ENCODE data around the gene TXNRD2.

TXNRD2 gene

DNA sequence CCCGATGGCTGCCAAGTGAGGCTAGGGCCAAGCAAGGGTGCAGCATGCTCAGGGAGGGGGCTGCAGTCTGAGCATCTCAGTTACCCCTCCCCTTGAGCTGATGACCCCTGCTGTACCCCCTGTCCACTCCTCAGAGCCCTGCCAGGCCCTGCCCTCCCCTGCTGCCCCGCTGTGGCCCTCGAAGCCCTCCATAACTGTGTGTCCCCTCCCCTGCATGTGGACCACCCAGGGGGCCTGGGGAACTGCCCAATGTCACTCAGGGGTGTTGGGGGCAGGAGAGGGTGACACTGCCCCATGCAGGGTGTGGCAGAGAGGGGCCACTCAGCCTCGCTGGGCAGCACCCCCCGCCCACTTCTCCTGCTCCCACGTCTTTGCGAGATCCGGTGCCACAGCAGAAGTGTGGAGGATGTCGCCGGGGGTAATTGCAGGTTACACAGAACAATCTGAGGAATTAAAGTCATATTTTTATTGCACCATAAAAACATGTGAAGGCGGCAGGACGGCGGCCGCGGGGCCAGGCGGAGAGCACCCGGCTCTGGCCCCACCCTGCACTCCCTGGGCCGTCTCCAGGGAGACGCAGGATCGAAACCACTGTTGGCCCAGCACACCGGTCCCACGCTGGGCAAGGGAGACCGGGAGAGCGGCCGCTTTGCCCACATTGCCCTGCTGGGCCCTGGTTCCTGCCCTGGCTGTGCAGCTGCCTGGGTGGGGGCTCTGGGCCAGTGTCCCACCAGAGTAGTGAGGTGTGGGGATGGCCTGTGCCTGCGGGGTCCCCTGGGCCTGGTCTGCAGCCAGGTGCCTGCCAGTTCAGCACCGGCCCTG lies 68.3 kb downstream of the TXNRD2 start:
- no peak for DNase-seq

DNA sequence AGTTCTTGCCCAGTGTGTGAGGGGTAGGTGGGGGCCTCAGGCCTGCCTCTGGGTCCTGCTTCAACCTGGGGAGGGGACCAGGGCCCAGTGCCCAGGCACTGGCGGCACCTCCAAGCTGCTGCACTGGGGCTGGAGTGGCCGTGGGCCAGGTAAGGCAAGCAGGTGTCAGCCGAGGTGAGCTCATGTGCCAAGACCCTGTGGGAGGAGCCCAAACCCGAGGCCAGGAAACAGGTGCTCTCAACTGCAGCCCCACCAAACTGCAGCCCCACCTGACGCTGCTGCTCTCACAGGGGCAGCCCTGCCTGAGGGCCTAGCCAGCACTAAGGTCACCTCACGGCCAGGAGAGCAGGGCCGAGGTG lies 68.9 kb downstream of the TXNRD2 start:
- DNase-seq: no peak

DNA sequence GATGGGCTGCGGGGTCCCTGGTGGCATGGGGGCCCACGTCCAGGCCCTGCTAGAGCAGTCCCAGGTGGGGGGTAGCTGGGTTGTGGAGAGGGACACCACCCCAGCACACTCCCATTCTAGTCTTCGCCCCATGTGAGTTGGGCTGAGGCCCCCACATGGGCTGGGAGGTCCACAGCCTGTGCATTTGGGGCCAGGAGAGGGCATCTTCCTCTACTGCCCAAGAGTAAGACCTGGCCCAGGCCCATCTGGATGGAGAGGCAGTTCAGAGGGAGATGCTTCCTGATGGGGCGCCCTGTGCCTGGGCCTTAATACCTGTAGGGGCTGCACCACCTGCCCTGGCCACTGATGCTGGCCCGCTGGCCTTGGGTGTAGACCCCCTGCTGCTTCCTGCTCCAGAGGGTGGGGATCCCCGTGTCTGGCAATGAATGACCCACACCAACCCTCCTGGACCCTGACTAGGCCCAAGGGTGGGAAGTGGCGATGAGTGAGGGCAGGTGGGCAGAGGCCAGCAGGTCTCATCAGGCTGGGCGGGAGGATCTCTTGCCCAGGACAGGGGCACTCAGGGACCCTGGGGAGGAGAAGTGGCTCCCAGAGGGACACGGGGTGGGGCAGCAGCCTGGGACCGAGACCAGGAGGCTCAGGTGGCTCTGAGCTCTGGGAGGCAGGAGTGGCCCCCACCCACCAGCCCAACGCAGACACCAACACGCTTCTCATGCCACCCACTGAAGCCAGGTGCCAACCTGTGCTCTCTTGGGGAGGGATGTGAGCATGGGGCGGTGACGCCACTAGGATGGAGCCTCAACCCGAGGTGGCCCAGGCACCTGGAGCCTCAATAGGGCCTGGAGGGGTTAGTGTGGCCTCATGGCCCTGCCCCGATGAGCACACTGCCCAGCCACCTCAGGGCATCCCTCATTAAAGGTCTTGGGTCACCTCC lies 69.5 kb downstream of the TXNRD2 start:
- DNase-seq: no peak

DNA sequence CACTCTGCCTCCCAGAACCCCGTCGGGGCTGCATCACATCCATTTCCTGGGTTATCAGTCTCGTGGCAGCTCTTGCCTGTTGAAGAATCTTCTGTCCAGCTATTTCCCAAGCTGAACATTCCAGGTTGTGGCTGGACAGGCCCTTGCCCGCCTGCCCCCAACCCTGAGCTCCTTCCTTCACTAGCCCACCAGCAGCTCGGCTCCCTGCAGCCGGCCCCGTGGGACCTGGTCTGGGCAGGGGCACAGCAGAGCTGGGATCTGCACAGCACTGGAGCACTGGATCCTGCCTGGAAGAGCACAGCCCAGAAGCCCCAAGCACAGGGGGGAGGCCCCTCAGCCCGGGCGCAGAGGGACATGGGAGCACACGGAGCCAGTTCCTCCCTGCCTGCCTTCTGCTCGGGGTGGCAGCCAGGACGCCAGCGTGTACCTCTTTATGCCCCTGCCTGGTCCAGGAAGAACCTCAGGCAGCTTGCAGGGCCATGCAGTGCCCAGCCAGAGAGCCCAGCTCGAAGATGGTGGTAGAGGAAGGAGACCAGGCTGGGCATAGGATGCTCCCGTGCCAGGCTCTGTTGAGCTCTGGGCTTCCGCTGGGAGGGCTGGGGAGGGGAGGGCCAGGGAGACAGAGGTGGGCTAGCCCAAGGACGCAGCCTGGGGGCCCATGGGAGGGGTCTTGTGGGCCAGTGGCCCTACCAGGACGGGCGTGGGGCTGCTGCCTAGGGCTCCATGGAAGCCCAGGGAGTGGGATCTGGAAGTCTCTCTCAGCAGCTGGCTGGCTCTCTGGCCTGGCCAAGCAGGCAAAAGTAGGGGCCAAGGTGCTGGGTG lies 70.4 kb downstream of the TXNRD2 start:
- DNase-seq: no peak

DNA sequence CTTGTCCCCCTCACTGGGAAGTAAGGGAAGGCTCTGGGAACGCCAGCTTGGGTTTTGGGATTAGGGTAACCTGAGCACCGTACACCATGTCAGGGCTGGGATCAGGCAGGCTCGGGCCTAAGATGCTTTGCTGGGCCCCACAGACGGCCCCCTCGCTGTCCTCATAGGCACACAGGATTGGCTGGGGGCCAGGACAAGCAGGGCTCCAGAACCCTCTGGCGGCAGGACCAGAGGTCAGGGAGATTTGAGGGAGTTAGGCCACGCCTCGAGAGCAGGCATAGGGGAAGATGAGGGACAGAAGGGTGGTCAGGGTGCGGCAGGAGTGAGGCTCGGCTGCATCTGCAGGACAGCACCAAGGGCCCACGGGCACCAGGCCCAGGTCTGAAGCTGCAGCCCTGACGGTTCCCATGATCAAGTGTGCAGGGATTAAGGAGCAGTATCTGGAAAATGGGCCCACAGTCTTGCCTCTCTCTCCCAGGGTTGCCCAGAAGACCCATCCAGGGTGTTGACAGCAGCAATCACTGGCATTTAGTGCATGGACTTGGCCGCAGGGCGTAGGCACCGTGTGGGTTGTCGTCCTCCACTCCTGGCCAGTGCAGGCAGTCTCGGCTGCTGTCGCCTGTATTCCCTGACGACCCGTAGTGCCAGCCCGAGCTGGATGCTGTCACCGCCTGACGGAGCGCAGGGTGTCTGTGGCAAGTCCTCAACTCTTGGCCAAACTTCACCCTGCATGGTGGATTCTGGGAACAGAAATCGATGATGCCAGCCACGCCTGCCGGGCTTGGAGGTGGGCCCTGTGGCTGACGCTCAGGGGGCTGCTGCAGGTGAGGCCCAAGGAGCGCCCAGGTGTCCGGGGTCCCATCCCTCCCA lies 71.2 kb downstream of the TXNRD2 start:
- DNase-seq: no peak

DNA sequence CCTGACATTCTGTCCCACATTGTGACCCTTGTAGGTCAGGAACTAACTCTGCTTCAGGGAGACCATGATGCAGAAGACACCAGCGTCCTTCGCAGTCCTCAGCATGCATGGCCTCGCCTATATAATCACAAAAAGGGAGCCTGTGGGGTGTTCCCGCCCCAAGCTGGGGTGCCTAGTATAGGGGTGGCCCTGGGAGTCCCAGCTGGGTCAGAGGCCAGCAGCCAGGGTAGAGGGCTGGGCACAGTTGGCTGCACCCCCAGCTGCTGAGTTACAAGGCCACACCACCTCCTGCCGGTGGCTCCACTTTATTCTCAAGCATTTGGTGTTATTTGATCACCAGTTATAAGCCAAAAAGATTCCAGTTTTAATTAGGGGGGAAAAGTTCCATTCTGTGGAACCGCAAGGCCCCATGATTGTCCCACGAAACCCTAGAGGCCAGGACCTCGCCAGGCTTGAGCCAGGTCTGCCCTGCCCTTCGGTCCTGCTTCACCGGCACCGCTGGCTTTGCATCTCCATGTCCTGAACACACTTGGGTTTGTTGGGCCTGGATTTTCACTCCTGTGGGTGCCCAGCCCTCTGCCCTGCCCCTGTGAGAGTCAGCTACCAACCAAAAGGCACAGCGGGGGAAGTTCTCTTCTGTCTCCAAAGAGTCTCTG lies 72.0 kb downstream of the TXNRD2 start:
- no peak for DNase-seq

DNA sequence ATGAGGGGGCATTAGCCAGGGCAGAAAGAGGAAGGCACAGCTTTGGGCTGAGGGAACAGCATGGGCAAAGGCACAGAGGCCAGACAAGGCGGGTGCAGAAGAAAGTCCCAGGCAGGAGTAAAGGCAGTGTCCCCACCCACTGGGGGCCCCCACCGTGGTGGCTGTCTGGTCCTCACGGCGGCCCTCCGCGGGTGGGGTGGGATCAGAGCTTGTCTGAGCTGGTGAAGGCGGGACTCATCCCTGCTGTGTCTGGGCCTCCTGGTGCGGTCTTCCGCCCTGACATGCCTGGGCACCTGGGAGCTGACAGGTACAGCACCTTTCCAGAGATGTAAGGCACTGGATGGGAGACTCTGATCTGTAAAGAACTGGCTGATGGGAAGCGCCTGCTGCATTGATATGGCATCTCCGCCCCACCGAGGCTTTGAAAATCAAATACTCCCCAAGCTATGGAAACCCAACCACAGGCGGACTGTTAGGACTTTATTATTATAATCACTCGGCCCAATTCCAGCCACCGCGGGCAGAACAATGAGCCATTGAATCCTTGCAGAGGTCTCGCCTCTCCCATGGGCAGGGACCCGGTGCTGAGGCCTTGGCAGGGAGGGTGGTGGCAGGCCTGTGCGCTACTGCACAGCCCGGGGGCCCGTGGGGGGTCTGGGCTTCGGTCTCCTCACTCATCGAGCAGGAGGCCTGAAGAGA lies 72.7 kb downstream of the TXNRD2 start:
- no peak for DNase-seq

DNA sequence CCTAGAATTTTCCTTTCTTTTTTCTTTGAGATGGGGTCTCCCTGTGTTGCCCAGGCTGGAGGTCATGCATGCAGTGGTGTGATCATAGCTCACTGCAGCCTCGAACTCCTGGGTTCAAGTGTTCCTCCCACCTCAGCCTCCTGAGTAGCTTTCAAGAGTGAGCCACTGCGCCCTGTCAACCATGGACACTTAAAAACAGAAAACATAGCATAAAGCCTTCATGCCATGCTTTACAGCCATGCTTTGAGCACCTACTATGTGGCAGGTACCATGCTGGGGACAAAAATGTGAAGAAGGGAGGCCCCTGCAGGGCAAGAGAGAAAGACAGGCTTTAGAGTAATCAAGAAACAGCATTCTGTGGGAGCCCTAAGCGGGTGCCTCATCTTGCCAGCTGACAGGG lies 73.3 kb downstream of the TXNRD2 start:
- DNase-seq: no peak

DNA sequence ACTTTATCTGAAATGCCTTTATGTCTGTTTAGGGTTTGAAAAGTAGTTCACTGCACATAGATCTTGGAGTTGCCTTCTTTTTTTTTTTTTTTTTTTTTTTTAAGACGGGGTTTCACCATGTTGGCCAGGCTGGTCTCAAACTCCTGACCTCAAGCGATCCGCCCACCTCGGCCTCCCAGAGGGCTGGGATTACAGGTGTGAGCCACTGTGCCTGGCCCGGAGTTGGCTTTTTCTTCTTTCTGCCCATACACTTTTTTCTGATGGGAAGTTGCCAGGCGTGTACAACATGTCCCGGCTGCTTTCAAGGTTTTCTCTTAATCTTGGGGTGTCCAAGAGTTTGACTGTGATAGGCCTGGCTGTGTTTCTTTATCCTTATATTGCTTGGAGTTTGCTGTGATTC lies 74.0 kb downstream of the TXNRD2 start:
- DNase-seq: no peak

DNA sequence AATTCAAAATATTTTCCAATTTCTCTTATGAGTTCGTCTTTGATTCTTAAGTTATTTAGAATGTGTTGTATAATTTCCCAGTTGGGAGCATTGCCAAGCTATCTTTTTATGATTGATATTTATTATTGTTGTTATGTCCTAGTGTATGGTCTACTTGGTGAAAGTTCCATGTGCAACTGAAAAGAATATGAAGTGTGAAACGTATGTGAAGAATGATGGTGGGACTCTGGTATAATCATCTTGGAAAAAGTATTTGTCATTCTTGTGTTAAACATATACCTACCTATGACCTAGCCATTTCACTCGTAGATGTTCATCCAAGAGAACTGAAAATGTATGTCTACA lies 75.0 kb downstream of the TXNRD2 start:
- no peak for DNase-seq

DNA sequence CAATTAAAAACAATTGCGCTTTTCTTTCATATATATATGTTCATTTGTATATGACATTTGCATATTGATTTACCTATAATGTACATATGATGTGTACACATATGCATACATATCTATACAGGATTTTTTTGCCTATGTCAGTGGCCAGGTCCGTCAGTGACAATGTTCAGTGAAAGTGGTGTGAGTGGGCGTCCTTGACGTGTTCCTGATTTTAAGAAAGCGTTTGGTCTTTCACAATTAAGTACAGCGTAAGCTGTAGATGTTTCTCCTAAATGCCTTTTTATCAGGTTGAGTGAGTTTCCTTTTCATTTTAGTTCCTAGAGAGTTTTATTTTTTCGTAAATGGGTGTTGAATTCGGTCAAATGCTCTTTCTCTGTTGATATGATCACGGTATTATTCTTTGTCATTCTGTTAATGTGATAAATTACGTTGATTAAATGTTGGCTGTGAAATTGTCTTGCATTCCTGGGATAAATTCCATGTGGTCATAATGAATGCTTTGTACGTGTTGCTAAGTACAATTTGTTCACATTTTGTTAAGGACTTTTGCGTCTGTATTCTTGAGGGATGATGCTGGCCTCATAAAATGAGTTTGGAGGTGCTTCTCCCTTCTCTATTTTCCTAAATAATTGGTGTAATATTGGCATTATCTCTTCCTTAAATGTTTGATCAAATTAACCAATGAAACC lies 76.3 kb downstream of the TXNRD2 start:
- no peak for DNase-seq

DNA sequence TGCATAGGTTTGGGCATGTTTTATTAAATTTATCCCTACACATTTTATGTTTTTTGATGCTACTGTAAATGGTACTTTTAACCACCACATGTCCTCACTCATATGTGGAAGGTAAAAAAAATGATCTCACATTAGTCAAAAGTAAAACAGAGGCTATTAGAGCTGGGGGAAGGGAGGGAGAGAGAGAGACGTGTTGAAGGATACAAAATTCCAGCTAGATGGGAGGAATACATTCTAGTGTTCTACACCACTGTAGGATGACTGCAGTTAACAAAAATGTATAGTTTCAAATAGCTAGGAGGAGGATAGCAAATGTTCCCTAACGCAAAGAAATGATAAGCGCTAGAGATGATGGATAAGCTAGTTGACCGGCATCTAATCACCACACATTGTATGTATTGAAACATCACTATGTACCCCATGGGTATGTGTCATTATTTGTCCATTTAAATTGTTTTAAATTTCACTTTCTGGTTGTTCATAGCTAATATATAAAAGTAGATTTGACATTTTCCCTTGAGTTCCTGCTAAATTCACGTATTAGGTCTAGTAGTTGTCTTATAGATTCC lies 77.0 kb downstream of the TXNRD2 start:
- no peak for DNase-seq

DNA sequence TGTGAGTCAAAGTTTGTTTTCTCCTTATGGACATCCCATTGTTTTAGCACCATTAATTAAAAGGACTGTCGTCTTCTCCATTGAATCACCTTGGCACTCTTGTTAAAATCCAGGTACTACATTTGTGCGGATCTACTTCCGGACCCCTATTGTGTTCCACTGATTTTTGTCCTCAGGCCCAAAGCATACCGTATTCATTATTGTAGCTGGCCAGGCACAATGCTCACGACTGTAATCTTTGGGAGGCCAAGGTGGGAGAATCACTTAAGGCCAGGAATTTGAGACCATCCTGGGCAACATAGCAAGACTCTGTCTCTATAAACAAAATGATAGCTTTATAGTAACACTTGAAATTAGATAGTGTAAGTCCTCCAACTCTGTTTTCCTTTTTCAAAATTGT lies 78.0 kb downstream of the TXNRD2 start:
- no peak for DNase-seq

DNA sequence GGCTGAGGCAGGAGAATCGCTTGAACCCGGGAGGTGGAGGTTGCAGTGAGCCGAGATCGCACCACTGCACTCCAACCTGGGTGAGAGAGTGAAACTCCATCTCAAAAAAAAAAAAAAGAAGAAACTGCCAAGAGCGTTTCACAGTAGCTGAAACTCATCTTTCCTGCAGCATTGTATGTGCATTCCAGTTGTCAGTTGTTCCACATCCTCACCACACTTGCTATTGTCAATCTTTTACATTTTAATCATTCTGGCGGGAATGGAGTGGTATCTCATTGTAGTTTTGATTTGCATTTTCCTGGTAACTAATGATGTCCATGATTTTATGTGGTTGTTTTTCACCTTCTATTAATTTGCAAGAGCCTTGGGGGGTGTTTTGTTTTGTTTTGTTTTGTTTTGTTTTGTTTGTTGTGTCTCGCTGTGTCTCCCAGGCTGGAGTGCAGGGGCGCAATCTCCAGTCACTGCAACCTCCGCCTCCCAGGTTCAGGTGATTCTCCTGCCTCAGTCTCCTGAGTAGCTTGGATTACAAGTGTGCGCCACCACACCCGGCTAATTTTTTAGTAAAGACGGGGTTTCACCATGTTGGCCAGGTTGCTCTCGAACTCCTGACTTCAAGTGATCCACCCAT lies 78.9 kb downstream of the TXNRD2 start:
- no peak for DNase-seq

DNA sequence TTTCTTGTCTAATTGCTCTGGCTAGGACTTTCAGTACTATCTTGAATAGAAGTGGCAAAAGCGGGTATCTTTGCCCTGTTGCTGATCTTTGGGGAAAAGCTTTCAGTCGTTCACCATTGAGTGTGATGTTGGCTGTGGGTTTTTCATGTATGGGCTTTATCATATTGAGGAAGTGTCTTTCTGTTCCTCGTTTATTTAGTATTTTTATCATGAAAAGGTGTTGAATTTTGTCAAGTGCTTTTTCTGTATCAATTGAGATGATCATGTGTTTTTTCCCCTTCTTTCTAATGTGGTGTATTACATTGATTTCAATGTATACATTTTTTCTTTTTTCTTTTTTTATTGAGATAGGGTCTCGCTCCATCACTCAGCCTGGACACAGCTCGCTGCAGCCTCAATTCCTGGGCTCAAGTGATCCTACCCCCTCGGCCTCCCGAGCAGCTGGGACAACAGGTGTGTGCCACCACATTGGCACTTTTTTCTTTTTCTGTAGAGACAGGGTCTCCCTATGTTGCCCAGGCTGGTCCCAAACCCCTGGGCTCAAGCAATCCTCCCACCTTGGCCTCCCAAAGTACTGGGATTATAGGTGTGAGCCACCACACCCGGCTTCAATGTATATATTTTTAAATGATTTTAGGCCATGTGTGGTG lies 81.6 kb downstream of the TXNRD2 start:
- DNase-seq: no peak

DNA sequence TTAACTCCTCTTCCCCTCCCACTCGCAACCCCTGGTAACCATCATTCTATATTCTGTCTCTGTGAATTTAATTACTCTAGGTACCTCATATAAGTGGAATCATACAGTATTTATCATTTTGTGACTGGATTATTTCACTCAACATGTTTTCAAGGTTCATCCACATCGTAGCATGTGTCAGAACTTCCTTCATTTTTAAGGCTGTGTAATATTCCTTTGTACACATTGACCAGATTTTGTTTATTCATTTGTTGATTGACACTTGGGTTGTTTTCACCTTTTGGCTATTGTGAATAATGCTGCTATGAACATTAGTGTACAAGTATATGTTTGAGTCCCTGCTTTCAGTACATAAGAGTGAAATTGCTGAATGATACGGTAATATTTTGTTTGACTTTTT lies 84.2 kb downstream of the TXNRD2 start:
- DNase-seq: no peak

DNA sequence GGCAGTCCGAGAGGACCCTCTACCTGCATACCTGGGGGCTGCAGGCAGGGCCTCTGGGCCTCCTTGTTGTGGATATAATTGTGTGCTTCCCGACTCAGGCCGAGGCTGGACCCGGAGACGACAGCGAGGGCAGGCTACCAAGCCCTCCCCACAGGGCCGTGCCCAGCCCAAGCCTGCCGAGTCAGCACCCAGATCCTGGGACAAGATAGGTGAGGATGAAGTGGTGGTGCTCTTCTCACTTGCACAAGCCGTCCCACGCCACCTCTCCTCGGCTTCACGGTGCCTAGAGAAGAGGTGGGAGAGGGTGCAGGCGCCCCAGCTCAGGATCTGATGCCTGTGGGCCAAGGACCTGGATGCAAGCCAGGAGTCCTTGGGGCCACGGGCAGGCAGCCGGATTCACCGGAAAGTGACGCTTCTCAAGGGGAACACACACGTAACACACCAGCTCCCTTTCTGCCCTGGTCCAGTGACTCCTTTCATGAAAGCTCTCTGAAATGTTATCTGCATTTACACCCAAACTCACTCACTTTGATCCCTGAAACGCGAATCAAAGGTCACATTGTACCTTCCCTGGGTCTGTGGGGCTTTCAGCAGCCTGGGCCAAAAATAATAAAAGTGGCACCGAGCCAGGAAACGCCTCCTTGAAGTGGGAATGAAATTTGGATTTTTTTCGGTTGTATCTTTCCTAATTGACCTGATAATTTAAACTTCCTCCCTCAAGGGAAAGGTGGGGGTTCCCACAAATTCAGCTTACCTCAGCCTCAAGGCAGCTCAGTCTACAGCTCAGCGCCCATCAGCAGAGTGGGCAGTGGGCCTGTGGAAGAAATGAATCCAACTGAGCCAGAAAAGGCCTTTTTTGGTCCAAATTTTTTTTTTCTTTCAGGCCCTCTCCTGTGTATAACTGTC lies 85.9 kb downstream of the TXNRD2 start:
- DNase-seq: peak; percentile 74 to 81

Measured in activated CD4-positive, alpha-beta T cell treated with anti-CD3 and anti-CD28 coated beads, Interleukin-2, amount 50 U/mL, for 48 hours (primary cell).